Progenitor cell of endocrine pancreas (in vitro differentiated cells): ENCODE results near the gene C3orf49. TPM values are rescaled to one million over a fixed set of nuclear protein-coding genes. Genes with fewer than 3 reads are reported as not detected.

ENCODE experiments used
- DNase-seq: peaks from one replicate; pipeline ENCODE4 v3.0.0; 2021; ENCODE audit warnings: low spot score; ENCODE audit not compliant: unreplicated experiment
- H3K27ac Mint-ChIP-seq: 2 replicates; pipeline ENCODE4 v1.8.0; 2021; ENCODE audit warnings: mild to moderate bottlenecking, moderate library complexity, mixed read lengths
- H3K27me3 Mint-ChIP-seq: 2 replicates; pipeline ENCODE4 v1.8.0; 2021; ENCODE audit warnings: mixed read lengths
- H3K36me3 Mint-ChIP-seq: 2 replicates; pipeline ENCODE4 v1.8.0; 2022; ENCODE audit warnings: mixed read lengths; ENCODE audit not compliant: insufficient read depth
- H3K4me1 Mint-ChIP-seq: 2 replicates; pipeline ENCODE4 v1.8.0; 2021; ENCODE audit warnings: low read depth, mixed read lengths
- H3K4me3 Mint-ChIP-seq: 2 replicates; pipeline ENCODE4 v1.8.0; 2021; ENCODE audit warnings: low read depth, mild to moderate bottlenecking, moderate library complexity, mixed read lengths
- H3K9me3 Mint-ChIP-seq: 2 replicates; pipeline ENCODE4 v1.8.0; 2021; ENCODE audit warnings: low read depth, mixed read lengths
- total RNA-seq: library from RNA; stranded (reverse); gene quantifications from 2 replicates; pipeline ENCODE4 v1.2.1, GENCODE V29; 2021
- TF ChIP-seq, protein P1 (sequence below): fragments of 200-600 bp; sonication (generic); IDR thresholded peaks from one replicate; pipeline ENCODE4 v1.5.0; 2021; ENCODE audit warnings: antibody characterized with exemption, mild to moderate bottlenecking; ENCODE audit not compliant: unreplicated experiment

Gene C3orf49
- total RNA-seq, 1 donor from 2014 or later: not detected

DNA sequence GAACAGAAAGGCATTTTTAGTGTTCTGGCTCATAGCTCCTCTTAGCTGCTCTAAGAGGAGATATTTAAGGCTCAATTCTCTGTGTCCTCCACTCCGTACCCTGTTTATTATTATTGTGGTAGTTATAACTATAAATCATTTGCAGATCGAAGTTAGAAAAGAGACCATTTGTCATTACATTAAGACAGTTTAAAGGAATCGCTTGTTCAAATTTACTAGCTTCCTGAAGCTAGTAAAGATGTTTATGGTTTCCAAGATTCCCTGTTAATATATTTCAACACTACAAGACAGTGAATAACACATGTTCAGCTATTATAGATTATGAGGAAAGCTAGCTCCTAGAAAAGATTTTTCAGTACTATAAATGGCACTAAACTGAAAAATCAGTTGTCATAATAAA, 57.2 kb downstream of the C3orf49 start:
- TF ChIP-seq, protein P1, sequence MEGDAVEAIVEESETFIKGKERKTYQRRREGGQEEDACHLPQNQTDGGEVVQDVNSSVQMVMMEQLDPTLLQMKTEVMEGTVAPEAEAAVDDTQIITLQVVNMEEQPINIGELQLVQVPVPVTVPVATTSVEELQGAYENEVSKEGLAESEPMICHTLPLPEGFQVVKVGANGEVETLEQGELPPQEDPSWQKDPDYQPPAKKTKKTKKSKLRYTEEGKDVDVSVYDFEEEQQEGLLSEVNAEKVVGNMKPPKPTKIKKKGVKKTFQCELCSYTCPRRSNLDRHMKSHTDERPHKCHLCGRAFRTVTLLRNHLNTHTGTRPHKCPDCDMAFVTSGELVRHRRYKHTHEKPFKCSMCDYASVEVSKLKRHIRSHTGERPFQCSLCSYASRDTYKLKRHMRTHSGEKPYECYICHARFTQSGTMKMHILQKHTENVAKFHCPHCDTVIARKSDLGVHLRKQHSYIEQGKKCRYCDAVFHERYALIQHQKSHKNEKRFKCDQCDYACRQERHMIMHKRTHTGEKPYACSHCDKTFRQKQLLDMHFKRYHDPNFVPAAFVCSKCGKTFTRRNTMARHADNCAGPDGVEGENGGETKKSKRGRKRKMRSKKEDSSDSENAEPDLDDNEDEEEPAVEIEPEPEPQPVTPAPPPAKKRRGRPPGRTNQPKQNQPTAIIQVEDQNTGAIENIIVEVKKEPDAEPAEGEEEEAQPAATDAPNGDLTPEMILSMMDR: no peak
- Mint-ChIP-seq H3K9me3 (no peaks in the 10 kb centered on the region), H3K4me1 (peaks cover 40% of the 10 kb centered on the region), H3K36me3 (no peaks in the 10 kb centered on the region), H3K4me3 (no peak overlapping the region), H3K27ac (no peak overlapping the region), H3K27me3 (no peaks in the 10 kb centered on the region)
- DNase-seq: no peak

DNA sequence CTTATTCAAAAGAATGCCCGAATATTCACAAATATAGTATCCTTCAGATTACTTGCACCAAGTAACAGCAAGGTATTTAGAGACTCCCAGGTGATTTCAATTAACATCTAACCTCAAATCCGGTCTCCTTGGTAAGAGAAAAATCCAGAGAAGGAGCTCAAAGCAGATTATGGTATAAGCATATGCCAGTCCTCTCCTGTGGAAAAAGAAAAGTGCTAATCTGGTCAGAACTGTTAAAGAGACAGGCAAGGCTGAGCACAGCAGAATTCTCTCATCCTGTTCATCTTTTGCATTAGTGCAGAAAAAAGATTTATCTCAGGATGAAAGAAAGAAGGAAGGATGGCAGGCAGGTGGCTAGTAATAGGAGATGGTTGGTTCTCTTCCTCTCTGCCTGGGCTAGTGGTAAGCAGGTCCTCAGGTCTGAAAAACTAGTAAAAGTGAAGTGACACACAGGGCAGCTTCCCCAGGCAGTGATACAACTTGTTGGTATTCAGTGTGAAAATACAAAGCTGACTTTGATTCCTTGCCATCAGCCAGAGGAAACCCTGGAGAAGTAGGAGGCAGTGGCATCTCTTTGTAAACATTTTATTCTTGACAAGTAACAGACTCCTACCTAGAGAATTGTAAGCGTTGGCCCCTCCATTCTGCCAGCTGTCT, 58.8 kb downstream of the C3orf49 start:
- Mint-ChIP-seq H3K27ac (no peak overlapping the region), H3K27me3 (no peaks in the 10 kb centered on the region), H3K4me3 (no peak overlapping the region), H3K4me1 (peaks cover 30% of the 10 kb centered on the region), H3K9me3 (no peaks in the 10 kb centered on the region), H3K36me3 (no peaks in the 10 kb centered on the region)
- DNase-seq: no peak
- TF ChIP-seq, protein P1: no peak

DNA sequence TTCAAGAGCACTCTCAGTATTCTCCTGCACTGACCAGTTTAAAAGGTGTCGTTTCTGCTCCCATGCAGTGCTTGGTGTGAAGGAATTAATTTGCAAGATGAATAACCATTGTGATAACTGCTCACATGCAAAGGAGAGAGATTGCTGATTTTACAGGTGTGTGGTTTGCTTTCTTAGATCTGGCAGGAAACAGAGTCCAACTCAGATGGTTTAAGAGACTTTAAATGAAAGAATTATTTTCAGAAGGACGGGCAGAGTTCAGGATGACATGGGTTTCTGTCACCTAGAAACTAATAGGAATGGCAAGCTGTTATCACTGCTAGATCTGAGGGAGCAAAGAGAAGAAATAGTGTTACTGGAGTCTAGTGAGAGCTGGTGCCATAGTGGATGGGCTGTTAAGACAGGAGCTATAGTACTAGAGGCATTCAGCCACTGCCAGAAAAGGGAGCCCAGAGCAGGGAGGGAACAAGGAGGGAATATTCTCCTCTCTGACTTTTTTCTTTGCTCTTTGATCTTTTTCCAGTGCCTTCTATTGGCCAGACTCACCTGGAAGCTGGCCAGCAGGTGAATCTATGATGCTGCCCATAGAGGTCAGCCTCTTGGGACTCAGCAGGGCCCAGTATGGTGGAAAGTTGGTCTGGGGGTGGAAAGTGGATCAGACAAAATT, 59.4 kb downstream of the C3orf49 start:
- no peak overlapping the region for H3K4me3 Mint-ChIP-seq
- H3K27ac Mint-ChIP-seq: no peak overlapping the region
- H3K4me1 Mint-ChIP-seq: peaks cover 31% of the 10 kb centered on the region
- TF ChIP-seq, protein P1: no peak
- no peaks in the 10 kb centered on the region for H3K36me3 Mint-ChIP-seq
- no peaks in the 10 kb centered on the region for H3K9me3 Mint-ChIP-seq
- no peaks in the 10 kb centered on the region for H3K27me3 Mint-ChIP-seq
- no peak for DNase-seq

DNA sequence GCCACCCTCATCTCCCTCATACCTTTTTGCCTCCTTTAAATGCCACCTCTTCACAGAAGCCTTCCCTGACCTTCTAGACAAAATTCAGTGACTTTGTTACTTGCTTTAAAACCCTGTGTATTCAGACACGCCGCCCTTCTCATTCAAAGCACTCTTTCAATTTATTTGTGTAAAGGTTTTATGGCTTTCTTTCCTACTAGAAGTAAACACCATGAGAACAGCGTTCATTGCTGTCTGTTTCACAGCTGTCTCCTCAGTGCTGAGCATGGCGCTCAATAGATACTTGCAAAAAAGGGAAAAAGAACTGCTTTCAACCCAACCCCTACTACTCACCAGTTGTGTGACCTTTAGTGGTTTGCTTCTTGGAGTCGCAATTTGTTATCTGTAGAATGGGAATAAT, 61.6 kb downstream of the C3orf49 start:
- no peaks in the 10 kb centered on the region for H3K36me3 Mint-ChIP-seq
- TF ChIP-seq, protein P1: no peak
- no peaks in the 10 kb centered on the region for H3K27me3 Mint-ChIP-seq
- H3K4me3 Mint-ChIP-seq: no peak overlapping the region
- DNase-seq: no peak
- H3K9me3 Mint-ChIP-seq: no peaks in the 10 kb centered on the region
- peaks cover 28% of the 10 kb centered on the region for H3K4me1 Mint-ChIP-seq
- no peak overlapping the region for H3K27ac Mint-ChIP-seq

DNA sequence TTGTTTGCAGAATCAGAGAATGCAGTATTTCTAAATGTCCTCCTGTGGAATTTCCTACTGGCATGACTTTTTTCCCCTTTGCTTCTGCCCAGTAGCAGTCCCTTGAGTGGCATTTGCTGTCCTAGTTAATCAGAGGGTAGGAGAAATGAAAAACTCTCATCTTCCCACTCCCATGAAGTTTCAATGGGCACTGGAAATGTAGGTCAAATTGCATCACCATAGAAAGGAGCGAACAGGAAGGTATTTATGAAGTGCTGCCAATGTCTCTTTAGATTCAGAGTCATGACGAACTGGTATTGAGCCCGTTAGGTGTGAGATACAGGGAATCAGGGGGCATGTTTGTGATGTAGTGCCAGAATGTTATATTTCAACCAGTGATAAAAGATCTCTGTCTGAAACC, 67.8 kb downstream of the C3orf49 start:
- TF ChIP-seq, protein P1: no peak
- Mint-ChIP-seq H3K36me3 (peaks cover 6% of the 10 kb centered on the region), H3K27me3 (no peaks in the 10 kb centered on the region), H3K4me3 (no peak overlapping the region), H3K9me3 (no peaks in the 10 kb centered on the region), H3K4me1 (peaks cover 4% of the 10 kb centered on the region), H3K27ac (no peak overlapping the region)
- DNase-seq: no peak
